NCI-H187 (cell line): ENCODE results near the gene KIF26A.

Experiments used
- DNase-seq, 2 experiments: peaks; one replicate each; lab custom pipeline; 2025; lab: John Stamatoyannopoulos, UW

Gene KIF26A

GRCh38 chr14:104112609-104113571 lies 25.5 kb upstream of the KIF26A start:
- DNase-seq, result no peak

- no peak for DNase-seq
Observed at GRCh38 chr14:104113631-104114420, 24.6 kb upstream of the KIF26A start.

GRCh38 chr14:104114421-104115130 lies 23.8 kb upstream of the KIF26A start:
- DNase-seq, result no peak

GRCh38 chr14:104115131-104115600 lies 23.2 kb upstream of the KIF26A start:
- no peak for DNase-seq

GRCh38 chr14:104115691-104116287 lies 22.6 kb upstream of the KIF26A start:
- no peak for DNase-seq

GRCh38 chr14:104116288-104116755 lies 22.1 kb upstream of the KIF26A start:
- DNase-seq, result no peak

- no peak for DNase-seq
Observed at GRCh38 chr14:104116756-104117340, 21.5 kb upstream of the KIF26A start.

GRCh38 chr14:104117341-104118005 lies 20.9 kb upstream of the KIF26A start:
- no peak for DNase-seq

- DNase-seq, result no peak
Observed at GRCh38 chr14:104118006-104118844, 20.2 kb upstream of the KIF26A start.

- DNase-seq, result no peak
Observed at GRCh38 chr14:104119119-104119487, 19.3 kb upstream of the KIF26A start.

- DNase-seq, result no peak
Observed at GRCh38 chr14:104119488-104120251, 18.7 kb upstream of the KIF26A start.

- no peak for DNase-seq
Observed at GRCh38 chr14:104120281-104120741, 18.1 kb upstream of the KIF26A start.

GRCh38 chr14:104121142-104121541 lies 17.2 kb upstream of the KIF26A start:
- no peak for DNase-seq

GRCh38 chr14:104123879-104124278 lies 14.5 kb upstream of the KIF26A start:
- no peak for DNase-seq

GRCh38 chr14:104125011-104125410 lies 13.4 kb upstream of the KIF26A start:
- no peak for DNase-seq

- DNase-seq, result no peak
Observed at GRCh38 chr14:104126753-104127152, 11.6 kb upstream of the KIF26A start.

GRCh38 chr14:104128981-104129380 lies 9.4 kb upstream of the KIF26A start:
- DNase-seq, result no peak

- no peak for DNase-seq
Observed at GRCh38 chr14:104129556-104129955, 8.8 kb upstream of the KIF26A start.
